NK-92 (cell line): Measurements from ENCODE around the gene CNTN2.

ENCODE experiments used
- DNase-seq: peaks from one replicate; lab custom pipeline; 2025; ENCODE audit not compliant: unreplicated experiment; lab: John Stamatoyannopoulos, UW

Gene CNTN2

DNA sequence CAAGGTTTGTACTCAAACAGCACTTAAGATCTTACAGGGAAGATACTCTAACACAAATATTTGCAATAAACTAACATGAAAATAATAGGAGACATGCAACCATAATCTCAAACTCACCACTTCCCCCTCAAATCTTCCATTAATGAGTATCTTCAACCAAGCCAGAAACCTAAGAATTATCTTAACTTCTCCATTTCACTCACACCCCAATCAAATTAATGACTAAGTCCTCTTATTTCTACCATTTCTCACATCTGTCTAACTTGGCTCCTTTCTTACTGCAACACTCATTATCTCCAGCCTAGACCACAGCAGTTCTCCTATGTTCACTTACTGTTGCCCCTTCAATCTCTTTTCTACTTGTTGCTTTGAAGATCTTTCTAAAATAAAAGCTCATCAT, 68.3 kb downstream of the CNTN2 start:
- no peak for DNase-seq

DNA sequence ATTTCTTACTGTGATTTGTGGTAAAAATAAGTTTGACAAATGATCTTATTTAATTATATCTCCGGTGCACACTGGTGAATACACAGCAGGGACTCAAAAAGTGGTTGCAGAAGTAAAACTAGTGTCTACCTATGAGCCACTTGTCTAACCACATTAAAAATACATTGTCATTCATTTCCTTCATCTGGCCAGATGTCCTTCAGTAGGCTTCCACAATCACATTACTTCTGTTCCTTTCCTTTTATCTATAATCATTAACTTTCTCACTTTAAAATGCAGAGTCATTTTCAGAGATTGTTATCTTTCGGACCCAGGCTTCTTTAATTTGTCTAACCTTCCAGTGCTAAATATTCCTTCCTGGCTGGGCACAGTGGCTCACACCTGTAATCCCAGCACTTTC, 75.7 kb downstream of the CNTN2 start:
- DNase-seq, result no peak

DNA sequence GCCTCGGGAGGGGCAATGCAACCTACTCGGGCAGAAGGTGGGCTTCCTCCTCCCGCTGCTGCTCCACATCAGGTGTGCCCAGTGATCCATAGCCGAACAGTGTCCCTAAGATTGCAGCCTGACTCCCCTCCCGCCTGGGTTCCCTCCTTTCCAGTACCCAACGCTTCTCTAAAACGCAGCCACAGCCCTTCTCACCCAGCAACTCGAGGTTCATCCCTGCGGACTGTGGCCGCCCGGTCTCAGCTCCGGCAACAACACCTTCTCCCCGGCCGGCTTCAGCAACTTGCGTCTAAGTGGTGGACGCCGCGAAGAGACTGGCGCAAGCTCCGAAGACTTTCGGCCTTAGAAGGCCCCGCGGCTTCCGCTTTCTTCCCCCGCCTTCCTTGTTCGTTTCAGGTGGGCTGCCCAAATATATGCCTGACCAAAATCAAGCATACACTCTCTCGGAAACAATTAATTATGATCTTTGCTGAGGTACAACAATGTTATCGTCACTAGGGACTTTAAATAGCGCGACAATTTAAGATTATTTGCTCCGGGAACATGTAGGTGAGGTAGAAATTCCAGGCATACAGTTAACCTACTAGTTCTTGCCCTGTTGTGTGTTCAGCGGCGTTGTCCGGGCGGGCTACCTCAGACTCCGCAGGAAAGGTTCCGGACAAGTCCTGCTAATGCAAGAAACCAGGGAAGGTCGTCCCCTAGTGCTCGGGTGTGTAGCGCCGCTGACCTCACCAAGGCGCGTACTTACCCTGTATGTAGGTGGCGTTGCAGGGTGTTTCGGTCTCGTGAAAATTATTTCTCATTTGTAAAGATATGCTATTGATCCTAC, 78.9 kb downstream of the CNTN2 start, which contains the start of gene RBBP5:
Gene RBBP5, minus strand, starts transcription at position 319 of the 829 bp plus-strand sequence. Its CDS starts 105 bp downstream, at position 214.
- peak; percentile 74 for DNase-seq

DNA sequence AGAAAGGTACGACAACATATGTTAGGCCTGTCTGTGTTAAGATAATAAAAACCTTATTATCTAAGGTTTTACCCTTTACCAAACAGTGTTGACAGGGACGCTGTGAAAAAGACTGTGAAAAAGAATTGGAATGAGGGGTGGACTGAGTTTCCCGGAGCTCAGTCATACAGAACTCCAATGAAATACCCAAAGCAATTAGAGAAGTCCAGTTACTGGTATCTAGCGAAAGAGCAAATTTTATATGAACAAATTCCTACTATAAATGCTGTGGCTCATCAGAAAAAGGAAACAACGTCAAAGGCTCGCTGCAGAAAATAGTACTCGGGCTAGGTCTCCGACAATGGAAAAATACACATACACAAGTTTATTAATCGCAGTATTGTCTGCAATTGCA, 79.5 kb downstream of the CNTN2 start:
- DNase-seq, result no peak

DNA sequence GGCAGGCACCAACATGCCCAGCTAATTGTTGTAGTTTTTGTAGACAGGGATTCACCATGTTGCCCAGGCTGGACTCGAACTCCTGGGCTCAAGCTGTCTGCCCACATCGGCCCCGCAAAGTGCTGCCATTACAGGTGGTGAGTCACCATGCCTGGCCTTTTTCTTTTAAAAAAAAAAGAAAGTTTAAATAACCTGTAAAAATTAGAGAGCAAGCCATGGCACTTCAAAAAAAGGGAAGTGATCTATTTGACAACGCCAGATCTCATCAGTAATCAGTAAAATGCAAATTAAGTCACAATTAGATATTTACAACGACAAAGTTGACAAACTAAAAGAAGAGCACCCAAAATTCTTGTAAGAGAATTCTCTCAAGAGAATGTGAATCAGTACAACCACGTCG, 81.7 kb downstream of the CNTN2 start:
- DNase-seq, result no peak

DNA sequence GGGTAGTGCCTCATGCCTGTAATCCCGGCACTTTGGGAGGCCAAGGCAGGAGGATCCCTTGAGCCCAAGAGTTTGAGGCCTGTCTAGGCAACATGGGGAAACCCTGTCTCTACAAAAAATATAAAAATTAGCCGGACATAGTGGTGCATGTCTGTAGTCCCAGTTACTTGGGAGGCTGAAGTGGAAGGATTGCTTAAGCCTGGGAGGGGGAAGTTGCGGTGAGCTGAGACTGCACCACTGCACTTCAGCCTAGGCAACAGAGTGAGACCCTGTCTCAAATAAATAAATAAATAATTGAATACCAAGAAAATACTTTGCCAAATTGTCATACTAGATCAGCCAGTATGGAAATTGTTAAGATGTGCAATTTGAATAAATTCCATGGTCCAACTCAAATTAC, 84.6 kb downstream of the CNTN2 start:
- no peak for DNase-seq
